Measurements from ENCODE around the gene WDR7.

DNA sequence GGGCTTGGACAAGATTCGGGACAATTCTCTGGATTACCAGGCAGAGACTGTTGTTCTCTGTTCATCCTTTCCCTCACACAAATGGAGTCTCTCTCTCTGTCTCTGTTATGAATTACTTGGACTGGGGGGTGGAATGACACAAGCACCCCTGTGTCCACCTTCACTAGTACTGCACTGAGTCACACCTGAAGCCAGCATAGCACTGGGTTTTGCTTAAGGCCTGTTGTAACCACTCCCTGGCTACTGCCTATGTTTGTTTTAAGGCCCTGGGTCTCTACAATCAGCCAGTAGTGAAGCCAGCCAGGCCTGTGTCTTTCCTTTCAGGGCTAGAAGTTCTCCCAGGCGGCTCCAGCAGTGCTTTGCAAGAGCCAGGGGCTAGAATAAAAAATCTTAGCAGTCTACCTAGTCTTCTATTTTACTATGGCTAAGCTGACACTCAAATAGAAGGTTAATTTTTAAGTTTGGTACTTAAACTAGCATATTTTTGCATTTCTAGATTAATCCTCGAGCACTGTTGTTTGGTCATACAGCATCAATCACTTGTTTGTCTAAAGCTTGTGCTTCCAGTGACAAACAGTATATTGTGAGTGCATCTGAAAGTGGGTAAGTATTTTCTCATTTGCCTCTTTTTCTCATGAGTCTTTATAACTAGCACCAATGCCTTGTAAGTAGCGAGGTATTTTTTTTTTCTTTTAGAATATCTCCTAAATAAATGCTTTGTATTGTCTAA, 27.8 kb downstream of the WDR7 start:
- TF ChIP-seq, protein P1, sequence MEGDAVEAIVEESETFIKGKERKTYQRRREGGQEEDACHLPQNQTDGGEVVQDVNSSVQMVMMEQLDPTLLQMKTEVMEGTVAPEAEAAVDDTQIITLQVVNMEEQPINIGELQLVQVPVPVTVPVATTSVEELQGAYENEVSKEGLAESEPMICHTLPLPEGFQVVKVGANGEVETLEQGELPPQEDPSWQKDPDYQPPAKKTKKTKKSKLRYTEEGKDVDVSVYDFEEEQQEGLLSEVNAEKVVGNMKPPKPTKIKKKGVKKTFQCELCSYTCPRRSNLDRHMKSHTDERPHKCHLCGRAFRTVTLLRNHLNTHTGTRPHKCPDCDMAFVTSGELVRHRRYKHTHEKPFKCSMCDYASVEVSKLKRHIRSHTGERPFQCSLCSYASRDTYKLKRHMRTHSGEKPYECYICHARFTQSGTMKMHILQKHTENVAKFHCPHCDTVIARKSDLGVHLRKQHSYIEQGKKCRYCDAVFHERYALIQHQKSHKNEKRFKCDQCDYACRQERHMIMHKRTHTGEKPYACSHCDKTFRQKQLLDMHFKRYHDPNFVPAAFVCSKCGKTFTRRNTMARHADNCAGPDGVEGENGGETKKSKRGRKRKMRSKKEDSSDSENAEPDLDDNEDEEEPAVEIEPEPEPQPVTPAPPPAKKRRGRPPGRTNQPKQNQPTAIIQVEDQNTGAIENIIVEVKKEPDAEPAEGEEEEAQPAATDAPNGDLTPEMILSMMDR (conservative IDR thresholded peaks at IDR 0.05; ENCODE audit: low read depth, low read length): no peak
- no peak for TF ChIP-seq POLR2A (IDR thresholded peaks at IDR 0.05; ENCODE audit: low read depth, low read length)
- TF ChIP-seq FOS (IDR thresholded peaks at IDR 0.05; ENCODE audit: low read depth, low read length): no peak
- TF ChIP-seq RCOR1 (IDR thresholded peaks at IDR 0.05; ENCODE audit: insufficient replicate concordance, low read length): no peak
